Activated T-cell treated with anti-CD3 and anti-CD28 coated beads for 4 hours (primary cell): Measurements from ENCODE around the gene UBE2A.

Experiments used
- DNase-seq: peaks from one replicate; pipeline ENCODE4 v3.0.0-alpha.2; 2020

Gene UBE2A

DNA sequence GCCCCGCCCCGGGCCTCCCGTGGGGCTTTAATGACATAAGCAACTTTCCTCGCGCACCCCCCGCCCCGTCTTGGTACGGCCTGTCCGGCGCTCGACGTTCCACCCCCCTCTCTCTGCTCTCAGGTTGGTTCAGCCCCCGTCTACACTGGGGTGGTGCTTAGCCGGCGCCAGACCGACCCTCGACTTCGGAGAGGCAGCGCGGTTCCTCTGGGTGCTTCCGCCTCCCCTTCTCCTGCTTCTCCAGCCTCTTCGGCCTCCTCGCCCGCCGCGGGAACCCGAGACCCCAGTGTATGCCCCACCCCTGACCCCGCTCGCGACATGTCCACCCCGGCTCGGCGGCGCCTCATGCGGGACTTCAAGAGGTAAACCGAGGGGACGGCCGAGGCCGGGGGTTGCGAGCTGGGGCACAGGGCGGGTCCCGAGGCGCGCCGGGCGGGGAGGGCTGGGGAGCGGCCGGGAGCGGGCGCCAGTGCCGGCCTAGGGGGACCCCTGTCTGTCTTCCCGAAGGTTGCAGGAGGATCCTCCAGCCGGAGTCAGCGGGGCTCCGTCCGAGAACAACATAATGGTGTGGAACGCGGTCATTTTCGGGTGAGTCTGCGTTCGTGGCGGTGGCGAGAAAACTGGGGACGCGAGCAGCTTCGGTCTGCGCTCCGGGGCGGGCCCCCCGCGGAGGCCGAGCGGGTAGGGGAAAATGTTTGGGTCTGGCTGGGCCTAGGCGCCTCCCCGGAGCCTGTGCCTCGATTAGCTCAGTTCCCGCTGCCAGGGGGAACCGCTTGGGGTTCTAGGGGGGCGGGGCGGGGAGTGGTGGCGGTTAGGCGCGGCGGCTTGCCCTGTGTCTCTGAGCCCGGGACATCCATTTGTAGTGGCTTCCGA is at the start of gene UBE2A:
Gene UBE2A, plus strand, starts transcription at position 170 of the 873 bp plus-strand sequence. Its CDS starts 149 bp downstream, at position 319.
- DNase-seq = peak; percentile 83

DNA sequence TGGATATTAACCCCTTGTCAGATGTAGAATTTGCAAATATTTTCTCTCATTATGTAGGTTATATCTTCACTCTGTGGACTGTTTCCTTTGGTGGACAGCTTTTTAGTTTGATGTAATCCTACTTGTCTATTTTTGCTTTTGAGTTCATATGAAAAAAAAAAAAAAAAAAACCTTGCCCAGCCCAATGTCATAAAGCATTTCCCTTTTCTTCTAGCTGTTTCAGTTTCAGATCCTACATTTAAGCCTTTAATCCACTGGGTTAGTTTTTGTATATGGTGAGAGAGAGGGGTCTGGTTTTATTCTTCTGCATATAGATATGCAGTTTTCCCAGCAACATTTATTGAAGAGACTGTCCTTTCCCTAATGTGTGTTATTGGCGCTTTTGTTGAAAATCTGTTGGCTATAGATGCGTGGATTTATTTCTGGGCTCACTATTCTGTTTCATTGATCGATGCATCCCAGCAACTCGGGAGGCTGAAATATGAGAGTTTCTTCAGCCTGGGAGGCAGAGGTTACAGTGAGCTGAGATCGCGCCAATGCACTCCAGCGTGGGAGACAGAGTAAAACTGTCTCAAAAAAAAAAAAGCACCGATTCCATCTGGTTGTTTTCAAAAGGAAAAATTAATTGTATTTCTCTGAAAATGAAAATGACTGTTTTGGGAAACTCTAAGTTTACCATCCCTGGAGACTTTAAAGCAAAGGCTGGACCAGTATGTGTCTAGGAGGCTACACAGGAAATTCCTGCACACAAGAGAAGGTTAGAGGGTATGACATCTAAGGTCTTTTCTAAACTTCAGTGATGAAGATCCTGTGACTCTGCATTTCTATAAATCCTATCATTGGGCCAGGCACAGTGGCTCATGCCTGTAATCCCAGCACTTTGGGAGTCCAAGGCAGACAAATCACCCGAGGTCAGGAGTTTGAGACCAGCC is 44.8 kb upstream of the UBE2A start:
- no peak for DNase-seq

DNA sequence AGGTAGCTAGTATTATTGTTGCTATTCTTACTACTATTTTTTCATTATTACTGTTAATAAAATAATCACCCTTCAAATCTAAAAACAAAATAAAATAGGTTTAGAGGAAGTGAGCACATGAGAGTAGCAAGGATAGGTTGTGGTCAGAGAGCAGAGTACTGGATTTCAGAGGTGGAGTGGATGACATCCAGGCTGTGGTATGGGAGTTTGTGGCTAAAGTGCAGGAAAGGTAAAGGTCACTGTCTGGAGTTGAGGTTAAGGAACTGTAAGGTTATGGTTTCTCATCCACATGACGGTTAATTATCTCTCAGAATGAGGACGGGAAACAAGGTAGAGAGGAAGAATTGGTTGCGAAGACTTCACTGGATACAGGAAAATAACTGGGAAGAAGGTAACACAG is 36.9 kb upstream of the UBE2A start:
- no peak for DNase-seq

DNA sequence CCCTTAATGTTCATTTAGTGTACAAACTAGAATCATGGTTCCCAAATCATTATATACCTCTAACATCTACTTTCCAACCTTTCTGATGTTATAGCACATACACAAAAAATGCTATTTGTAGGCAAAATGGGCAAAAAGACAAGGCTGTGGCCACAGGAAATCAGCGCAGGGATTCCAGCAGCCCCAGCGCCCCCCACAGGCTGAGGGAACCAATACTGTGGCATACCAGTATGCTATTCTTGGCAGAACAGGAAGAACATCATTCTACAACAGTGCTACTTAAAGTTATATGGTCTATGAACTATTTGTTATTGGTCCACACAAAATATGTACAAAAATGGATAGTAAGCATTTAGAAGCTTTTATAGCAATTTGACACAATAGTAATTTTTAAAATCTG is 34.5 kb upstream of the UBE2A start:
- DNase-seq = no peak

DNA sequence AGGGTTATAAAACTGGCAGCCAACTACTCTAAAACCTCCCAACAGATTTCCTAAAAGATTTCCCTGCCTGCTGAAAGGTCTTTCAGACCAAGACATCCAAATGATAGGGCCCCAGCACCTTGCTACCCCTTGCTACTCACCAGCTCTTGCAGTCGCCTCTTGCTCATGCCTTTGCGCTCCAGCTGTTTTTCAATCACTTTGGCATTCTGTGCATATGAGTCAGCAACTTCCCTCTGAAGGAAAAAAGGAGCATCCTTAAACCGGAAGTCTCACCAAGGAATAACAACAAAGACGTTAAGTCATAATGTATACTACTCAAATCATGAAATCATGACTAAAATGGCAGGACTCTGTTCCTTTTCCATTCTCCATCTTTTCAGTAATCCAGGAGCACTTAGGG is 33.2 kb upstream of the UBE2A start:
- DNase-seq = no peak

DNA sequence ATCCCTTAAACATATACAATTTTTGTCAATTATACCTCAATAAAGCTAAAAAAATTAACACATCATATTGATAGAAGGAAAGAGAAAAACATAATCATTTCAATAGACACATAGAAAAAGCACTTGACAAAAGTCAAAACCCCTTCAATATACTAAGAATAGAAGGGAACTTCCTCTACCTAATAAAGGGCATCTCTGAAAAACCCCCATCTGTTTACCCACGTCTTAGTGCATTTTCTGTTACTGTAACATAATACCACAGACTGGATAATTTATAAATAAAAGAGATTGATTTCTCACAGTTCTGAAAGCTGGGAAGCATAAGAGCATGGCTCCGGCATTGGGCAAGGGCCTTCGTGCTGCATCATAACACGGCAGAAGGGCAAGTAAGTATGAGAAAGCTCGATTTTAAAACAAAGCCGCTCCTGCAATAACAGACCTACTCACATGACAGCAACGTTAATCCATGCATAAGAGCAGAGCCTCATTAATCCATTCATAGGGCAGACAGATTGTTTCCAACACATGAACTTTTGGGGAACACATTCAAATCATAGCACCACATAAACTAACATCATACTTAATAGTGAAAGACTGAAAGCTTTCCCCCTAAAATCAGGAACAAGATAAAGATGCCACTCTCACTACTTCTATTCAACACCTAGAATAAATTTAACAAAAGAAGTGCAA is 24.9 kb upstream of the UBE2A start:
- no peak for DNase-seq

DNA sequence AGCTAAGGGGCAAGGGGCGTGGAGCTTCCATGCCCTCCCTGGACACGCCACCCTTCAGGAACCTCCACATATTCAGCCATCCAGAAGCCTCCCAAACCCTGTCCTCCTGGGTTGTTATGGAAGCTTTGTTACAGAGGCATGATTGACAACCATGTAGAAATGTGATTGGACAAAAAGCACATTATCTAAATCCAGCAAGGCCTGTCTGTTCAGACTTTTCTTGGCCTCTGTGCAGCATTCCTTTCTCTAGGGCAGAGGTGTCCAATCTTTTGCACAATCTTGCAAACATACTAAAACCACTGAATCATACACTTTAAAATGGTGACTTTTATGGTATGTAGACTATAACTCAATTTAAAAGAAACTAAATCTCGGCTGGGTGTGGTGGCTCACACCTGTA is 21.9 kb upstream of the UBE2A start:
- no peak for DNase-seq

DNA sequence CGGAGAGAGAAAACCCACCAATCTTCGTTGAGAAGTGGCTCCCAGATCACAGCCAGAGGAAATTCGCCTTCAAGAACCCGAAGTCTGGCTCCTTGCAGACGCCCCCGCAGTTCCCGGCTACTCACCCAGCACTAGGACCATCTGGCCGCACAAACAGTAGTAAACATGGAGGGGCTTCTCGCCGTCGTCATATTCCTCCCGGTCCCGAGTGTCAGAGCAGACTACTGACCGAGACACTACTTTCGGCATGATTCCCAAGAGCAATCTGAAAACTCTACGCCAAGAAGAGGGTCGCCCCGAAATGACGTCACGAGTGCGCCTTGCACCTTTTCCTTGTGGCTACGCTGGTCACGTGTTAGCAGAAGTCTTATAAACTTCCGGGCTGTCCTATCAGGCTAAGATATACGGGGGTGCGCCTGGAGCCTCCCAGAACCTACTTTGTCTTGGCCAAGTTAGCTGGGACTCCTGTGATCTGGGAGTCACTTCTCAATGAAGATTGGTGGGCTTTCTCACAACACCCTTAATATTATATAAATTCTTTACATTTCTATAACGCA is 9.2 kb upstream of the UBE2A start, which contains the start of gene STEEP1:
Gene STEEP1, minus strand, starts transcription at position 303 of the 557 bp plus-strand sequence. Its CDS starts 54 bp downstream, at position 249.
- peak; percentile 78 for DNase-seq

DNA sequence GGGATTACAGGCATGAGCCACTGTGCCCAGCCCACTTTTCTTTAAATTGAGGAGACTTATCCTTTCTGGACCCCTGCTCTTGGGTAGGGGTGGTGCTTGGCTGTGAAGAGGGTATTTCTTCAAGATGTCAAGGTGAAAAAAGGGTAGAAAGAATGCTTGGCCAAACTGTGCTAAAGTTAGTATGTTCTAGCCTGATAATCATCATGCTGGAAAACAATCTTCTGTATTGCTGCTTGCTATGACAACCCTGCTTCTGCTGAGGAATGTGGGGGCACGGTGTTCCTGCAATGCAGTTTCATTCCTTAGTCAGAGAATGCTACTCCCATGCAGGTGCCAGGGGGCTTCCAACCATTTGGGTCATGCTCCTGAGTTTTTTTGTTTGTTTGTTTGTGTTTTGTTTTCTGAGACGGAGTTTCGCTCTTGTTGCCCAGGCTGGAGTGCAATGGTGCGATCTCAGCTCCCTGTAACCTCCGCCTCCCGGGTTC is 4.0 kb upstream of the UBE2A start:
- DNase-seq = no peak

DNA sequence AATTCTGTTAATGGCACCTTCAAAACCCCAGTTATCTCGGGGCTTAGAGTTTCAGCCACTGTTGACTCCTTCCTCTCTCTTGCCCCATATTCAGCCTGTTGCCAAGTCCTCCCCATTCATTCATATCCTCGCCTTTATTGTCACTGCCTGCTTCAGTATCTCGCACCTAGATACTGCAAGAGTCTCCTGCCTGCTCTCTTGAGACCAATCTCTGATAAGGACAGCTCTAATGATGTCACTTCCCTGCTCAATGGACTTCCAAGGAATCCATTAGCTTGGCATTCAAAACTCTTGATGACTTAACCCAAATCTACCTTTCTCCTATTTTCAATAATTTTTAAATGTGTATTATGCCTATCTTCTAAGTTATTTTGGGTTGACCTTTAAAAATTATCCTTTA is 1.1 kb upstream of the UBE2A start:
- DNase-seq = no peak

DNA sequence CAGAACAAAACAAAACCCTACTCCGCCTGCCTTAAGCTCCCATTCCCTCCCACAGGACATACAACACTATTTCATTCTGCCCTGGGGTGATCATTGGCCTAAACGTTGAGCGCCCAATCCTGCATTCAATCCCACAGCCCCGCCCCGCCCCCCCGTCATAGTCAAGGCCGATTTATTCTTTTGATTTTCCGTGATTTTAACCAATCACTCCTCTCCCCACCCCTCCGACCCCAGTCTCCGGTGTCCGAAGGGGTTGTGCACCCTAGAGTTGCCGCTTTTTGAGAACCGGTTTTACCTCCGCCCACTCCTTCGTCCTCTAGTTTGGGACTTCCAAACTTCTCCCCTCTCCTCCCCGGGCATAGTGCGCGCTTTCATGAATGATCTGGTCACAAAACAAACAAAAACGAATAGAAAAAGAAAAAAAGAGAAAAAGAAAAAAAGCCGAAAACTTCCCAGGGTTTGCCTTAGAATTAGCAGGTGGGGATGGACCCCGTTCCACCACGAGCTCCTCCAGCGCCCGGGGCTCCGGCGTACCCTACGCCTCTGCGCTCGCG is 446 bp upstream of the UBE2A start:
- no peak for DNase-seq

DNA sequence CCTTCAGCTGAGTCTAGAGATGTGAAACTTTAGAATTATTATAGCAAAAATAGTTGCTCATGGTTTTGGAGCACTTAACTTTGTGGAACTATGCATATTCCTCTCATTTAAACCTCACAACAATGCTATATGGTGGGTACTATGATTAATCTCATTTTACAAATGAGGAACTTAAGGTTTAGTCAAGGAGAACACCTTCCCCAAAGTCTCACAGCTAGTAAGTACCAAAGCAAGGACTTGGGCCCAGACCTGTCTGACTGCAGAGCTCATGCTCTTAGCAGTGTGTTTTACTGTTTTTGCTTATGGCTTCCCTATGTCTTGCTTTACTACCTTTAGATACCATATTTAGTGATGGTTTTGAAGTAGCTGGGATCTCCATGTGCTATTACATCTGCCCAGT is 5.1 kb downstream of the UBE2A start:
- DNase-seq = no peak

DNA sequence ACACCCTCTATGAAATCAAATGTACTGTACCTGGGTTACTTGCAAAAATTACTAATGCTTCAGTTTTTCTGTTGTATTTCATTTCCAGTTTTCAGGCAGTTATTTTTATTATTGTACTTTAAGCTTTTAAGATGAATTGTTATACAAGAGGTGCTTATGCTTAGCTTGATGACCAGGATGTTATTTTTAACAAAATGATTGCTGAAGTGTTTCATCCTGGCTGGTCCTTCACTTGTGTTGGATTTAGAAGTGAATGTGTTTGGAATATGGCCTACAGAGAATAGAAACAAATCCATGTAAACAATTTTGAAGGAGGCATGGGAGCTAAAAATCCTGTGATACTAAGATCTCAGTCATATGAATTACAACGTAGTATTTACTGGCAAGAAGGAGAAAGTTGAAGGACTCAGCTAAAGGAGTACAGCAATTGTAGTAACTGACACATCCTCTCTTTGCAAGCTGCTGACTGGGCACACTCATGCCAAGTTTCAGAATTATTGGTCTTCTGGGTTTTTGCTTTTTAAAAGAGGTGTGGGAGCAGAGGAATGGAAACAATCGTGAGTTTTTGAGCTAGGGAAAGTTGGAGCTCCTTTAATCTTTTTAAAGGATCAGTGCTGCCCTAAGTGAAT is 9.2 kb downstream of the UBE2A start:
- DNase-seq = no peak

DNA sequence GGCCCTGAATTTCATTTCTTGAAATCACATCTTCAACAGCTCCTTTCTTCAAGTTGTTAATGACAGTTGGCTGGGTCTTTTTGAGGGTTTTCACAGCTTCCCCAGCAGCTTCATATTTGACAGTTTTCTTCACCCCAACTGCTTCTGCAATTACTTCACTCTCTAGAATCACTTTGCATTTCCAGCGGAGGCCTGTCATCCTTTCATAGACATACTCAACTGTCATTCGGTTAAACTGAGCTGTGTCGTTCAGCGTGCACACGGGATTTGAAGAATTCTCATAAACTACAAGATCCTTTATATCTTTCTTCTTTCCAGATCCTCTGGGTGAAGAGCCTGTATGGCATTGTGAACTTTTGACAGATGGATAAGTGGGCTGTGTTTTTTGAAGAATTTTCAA is 15.4 kb downstream of the UBE2A start:
- no peak for DNase-seq

DNA sequence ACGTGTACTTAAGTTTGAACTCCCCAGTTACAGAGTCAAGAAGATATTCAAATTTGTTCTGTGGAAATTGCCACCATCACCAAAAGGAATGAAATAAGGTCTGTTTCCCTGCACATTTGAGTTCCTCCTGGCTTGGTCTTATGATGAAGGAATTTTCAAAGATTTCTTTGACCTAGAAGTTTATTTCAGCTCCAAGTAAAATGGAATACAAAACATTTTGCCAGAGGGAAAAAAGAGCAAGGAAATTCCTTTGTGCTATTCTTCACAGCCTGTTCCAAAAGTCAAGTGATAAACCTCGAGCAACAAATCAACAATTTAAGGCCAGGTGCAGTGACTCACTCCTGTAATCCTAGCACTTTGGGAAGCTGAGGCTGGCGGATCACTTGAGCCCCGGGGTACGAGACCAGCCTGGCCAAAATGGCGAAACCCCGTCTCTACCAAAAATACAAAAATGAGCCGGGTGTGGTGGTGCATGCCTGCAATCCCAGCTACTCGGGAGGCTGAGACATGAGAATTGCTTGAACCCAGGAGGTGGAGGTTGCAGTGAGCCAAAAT is 28.4 kb downstream of the UBE2A start:
- no peak for DNase-seq

DNA sequence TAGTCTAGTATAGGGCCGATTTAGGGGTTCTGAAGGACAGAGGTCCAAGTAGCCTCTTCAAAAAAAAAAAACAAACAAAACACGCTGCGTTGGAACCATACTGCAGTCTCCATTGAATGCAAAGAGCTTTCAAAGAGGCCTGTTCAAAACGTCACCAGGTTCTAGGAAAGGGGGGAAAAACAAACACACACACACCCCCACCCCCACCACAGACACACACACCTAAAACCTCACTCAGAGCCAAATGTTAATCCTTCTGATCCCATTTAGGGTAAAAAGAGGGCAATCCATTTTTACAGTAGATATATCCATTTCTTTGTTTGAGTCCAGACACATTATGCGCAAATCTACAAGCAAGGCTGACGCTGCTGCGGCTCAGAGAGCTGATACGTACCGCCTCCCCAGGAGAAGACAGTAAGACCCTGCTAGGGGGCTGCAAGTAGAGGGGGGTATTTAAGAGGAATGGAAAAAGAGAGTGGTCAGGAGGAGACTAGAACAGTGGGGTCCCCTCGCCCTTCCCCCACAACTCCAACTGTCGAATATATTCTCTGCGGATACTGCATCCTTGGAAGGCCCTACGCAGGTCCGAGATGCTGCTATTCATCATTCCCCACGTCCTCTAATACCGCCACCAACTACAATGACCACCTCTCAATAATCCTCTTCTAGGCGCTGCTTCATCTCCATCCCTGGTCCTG is 30.6 kb downstream of the UBE2A start:
- no peak for DNase-seq

DNA sequence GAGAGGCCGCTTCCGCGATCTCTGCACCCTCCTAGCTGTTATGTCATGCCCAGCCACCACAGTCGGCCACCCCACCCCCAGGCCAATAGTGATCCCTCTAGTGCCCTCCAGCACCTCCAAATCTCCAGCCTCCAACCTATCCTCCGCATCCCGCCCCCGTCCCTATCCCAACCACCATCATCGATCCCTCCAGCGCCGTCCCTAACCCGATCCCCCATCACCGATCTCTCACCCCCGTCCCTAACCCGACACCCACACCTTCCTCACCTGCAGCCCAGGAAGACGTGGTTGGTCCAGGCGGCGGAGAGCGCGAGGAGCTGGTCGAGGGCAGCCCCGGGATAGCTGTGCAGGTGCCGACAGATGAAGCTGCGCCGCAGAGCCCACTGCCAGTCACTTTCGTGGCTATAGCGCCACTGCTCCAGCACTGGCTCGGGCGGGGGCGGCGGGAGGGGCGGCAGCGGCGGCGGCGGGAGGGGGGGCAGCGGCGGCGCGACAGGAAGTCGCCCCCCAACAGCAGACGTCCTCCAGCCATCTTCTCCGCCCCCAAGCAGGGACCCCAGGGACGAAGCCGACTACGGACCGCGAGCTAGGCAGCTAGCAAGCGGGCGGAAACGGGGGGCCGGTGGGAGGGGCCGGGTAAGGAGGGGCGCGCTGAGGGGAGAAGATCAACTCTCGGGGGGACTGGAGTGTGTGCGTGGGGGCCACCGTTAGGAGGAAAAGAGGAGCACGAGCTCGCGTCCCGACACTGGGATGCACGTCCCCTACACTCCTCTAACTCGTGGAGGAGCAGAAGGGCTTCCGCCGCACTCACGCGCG is 31.3 kb downstream of the UBE2A start:
- peak; percentile 23 for DNase-seq

DNA sequence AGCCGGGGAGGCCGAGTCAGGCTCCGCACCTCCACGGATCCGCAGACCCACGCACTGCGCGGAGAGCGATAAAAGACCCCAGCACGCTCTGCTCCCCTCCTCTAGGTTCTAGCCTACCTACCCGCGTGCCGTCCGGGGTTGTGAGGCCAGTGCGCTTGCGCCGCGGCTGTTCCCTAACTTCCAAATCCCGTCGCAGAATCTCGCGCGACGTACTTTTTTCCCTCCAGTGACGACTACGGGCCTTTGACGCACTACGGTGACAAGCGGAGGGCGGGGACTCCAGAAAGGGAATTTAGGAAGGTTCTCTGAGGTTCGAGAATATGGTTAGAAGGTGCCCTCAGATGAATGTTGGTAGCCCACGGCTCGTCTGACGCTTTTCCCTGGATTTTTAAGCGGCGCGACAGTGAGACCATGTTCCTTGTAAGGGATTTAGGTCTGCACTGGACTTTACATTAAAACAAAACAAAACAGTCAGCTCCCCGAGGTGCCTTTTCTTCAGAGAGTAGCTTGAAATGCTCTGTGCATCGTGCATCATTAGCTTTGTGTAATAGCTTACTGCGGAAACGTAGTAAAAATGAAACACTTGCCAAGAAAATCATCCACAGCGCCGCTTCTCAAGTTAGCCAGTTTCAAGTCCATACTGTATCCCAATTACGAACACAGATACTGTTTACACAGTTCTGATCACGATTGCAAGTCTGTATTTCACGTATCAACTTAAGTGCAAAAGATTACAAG is 32.1 kb downstream of the UBE2A start, which contains the start of gene NKRF:
Gene NKRF, minus strand, starts transcription at position 145 of the 738 bp plus-strand sequence.
- peak; percentile 86 for DNase-seq

DNA sequence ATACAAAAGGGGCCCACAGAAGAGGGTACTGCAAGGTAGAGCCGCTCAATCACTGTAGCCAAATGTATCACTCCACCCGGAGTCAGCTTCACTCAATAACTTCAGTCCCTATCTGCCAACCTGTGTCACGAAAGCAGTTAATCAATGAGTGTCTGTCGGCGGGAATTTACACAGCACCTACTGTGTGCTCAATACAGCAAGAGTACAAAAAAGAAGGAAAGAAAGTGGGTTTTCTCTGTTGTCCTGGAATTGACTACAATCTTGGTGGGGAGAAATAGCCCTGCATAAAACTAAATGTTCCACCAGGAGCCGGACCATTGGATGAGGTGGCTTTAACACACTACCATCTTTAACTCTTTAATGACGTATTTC is 32.6 kb downstream of the UBE2A start:
- no peak for DNase-seq
